Measurements from ENCODE around the gene NEDD1.

Gene NEDD1

GRCh38 chr12:96906849-96907670 is at the start of gene NEDD1:
Gene NEDD1 (plus strand): TSS chr12:96907257. CDS start chr12:96909760, 2,503 bp downstream.
- Histone ChIP-seq H3K4me3 (ENCODE audit: low read length) (peak within 1 kb of the TSS; percentile 81), H3K4me1 (ENCODE audit: control insufficient read depth, insufficient read depth, low read length) (peaks cover 6% of the 10 kb centered on the region), H3K27me3 (ENCODE audit: control insufficient read depth, insufficient read depth, low read length) (no peaks in the 10 kb centered on the region), H3K9ac (ENCODE audit: low read length) (peak within 1 kb of the TSS; percentile 47), H3K36me3 (ENCODE audit: control insufficient read depth, insufficient read depth, low read length) (no peaks in the 10 kb centered on the region), H3K27ac (ENCODE audit: low read depth, low read length) (peak within 1 kb of the TSS; percentile 78)

- no peaks in the 10 kb centered on the region for H3K4me1 ChIP-seq (ENCODE audit: control insufficient read depth, insufficient read depth, low read length)
- H3K4me3 ChIP-seq (ENCODE audit: low read length) = no peak overlapping the region
- no peak overlapping the region for H3K9ac ChIP-seq (ENCODE audit: low read length)
- H3K36me3 ChIP-seq (ENCODE audit: control insufficient read depth, insufficient read depth, low read length) = no peaks in the 10 kb centered on the region
- no peak overlapping the region for H3K27ac ChIP-seq (ENCODE audit: low read depth, low read length)
- no peaks in the 10 kb centered on the region for H3K27me3 ChIP-seq (ENCODE audit: control insufficient read depth, insufficient read depth, low read length)
These were observed 48.9 kb upstream of the NEDD1 start for GRCh38 chr12:96858162-96858561.

GRCh38 chr12:96861656-96862055 is 45.4 kb upstream of the NEDD1 start:
- Histone ChIP-seq H3K9ac (ENCODE audit: low read length) (no peak overlapping the region), H3K4me3 (ENCODE audit: low read length) (no peak overlapping the region), H3K4me1 (ENCODE audit: control insufficient read depth, insufficient read depth, low read length) (no peaks in the 10 kb centered on the region), H3K27ac (ENCODE audit: low read depth, low read length) (no peak overlapping the region), H3K36me3 (ENCODE audit: control insufficient read depth, insufficient read depth, low read length) (no peaks in the 10 kb centered on the region), H3K27me3 (ENCODE audit: control insufficient read depth, insufficient read depth, low read length) (no peaks in the 10 kb centered on the region)

- H3K4me1 ChIP-seq (ENCODE audit: control insufficient read depth, insufficient read depth, low read length) = no peaks in the 10 kb centered on the region
- no peak overlapping the region for H3K27ac ChIP-seq (ENCODE audit: low read depth, low read length)
- H3K36me3 ChIP-seq (ENCODE audit: control insufficient read depth, insufficient read depth, low read length) = no peaks in the 10 kb centered on the region
- H3K4me3 ChIP-seq (ENCODE audit: low read length) = no peak overlapping the region
- no peaks in the 10 kb centered on the region for H3K27me3 ChIP-seq (ENCODE audit: control insufficient read depth, insufficient read depth, low read length)
- no peak overlapping the region for H3K9ac ChIP-seq (ENCODE audit: low read length)
These were observed 44.7 kb upstream of the NEDD1 start for GRCh38 chr12:96862326-96862725.

- no peaks in the 10 kb centered on the region for H3K27me3 ChIP-seq (ENCODE audit: control insufficient read depth, insufficient read depth, low read length)
- H3K36me3 ChIP-seq (ENCODE audit: control insufficient read depth, insufficient read depth, low read length) = no peaks in the 10 kb centered on the region
- no peaks in the 10 kb centered on the region for H3K4me1 ChIP-seq (ENCODE audit: control insufficient read depth, insufficient read depth, low read length)
- H3K27ac ChIP-seq (ENCODE audit: low read depth, low read length) = no peak overlapping the region
- H3K9ac ChIP-seq (ENCODE audit: low read length) = no peak overlapping the region
- no peak overlapping the region for H3K4me3 ChIP-seq (ENCODE audit: low read length)
These were observed 42.7 kb upstream of the NEDD1 start for GRCh38 chr12:96864335-96864734.

- Histone ChIP-seq H3K4me3 (ENCODE audit: low read length) (no peak overlapping the region), H3K27me3 (ENCODE audit: control insufficient read depth, insufficient read depth, low read length) (no peaks in the 10 kb centered on the region), H3K4me1 (ENCODE audit: control insufficient read depth, insufficient read depth, low read length) (no peaks in the 10 kb centered on the region), H3K27ac (ENCODE audit: low read depth, low read length) (no peak overlapping the region), H3K9ac (ENCODE audit: low read length) (no peak overlapping the region), H3K36me3 (ENCODE audit: control insufficient read depth, insufficient read depth, low read length) (no peaks in the 10 kb centered on the region)
These were observed 40.1 kb upstream of the NEDD1 start for GRCh38 chr12:96866801-96867590.

- no peak overlapping the region for H3K9ac ChIP-seq (ENCODE audit: low read length)
- no peak overlapping the region for H3K4me3 ChIP-seq (ENCODE audit: low read length)
- no peaks in the 10 kb centered on the region for H3K27me3 ChIP-seq (ENCODE audit: control insufficient read depth, insufficient read depth, low read length)
- H3K36me3 ChIP-seq (ENCODE audit: control insufficient read depth, insufficient read depth, low read length) = no peaks in the 10 kb centered on the region
- H3K4me1 ChIP-seq (ENCODE audit: control insufficient read depth, insufficient read depth, low read length) = no peaks in the 10 kb centered on the region
- H3K27ac ChIP-seq (ENCODE audit: low read depth, low read length) = no peak overlapping the region
These were observed 36.1 kb upstream of the NEDD1 start for GRCh38 chr12:96870946-96871345.

GRCh38 chr12:96872961-96873360 is 34.1 kb upstream of the NEDD1 start:
- no peak overlapping the region for H3K27ac ChIP-seq (ENCODE audit: low read depth, low read length)
- H3K36me3 ChIP-seq (ENCODE audit: control insufficient read depth, insufficient read depth, low read length) = no peaks in the 10 kb centered on the region

GRCh38 chr12:96874211-96874610 is 32.8 kb upstream of the NEDD1 start:
- no peak overlapping the region for H3K9ac ChIP-seq (ENCODE audit: low read length)
- no peaks in the 10 kb centered on the region for H3K4me1 ChIP-seq (ENCODE audit: control insufficient read depth, insufficient read depth, low read length)
- no peak overlapping the region for H3K4me3 ChIP-seq (ENCODE audit: low read length)
- no peaks in the 10 kb centered on the region for H3K36me3 ChIP-seq (ENCODE audit: control insufficient read depth, insufficient read depth, low read length)
- no peak overlapping the region for H3K27ac ChIP-seq (ENCODE audit: low read depth, low read length)
- H3K27me3 ChIP-seq (ENCODE audit: control insufficient read depth, insufficient read depth, low read length) = no peaks in the 10 kb centered on the region

More at GRCh38 chr12:96872961-96873360, 34.1 kb upstream of the NEDD1 start:
- no peak overlapping the region for H3K4me3 ChIP-seq (ENCODE audit: low read length)
- H3K4me1 ChIP-seq (ENCODE audit: control insufficient read depth, insufficient read depth, low read length) = no peaks in the 10 kb centered on the region
- H3K9ac ChIP-seq (ENCODE audit: low read length) = no peak overlapping the region
- H3K27me3 ChIP-seq (ENCODE audit: control insufficient read depth, insufficient read depth, low read length) = no peaks in the 10 kb centered on the region

GRCh38 chr12:96876966-96877365 is 30.1 kb upstream of the NEDD1 start:
- H3K4me1 ChIP-seq (ENCODE audit: control insufficient read depth, insufficient read depth, low read length) = no peaks in the 10 kb centered on the region
- no peak overlapping the region for H3K27ac ChIP-seq (ENCODE audit: low read depth, low read length)
- no peaks in the 10 kb centered on the region for H3K27me3 ChIP-seq (ENCODE audit: control insufficient read depth, insufficient read depth, low read length)
- H3K9ac ChIP-seq (ENCODE audit: low read length) = no peak overlapping the region
- no peaks in the 10 kb centered on the region for H3K36me3 ChIP-seq (ENCODE audit: control insufficient read depth, insufficient read depth, low read length)
- no peak overlapping the region for H3K4me3 ChIP-seq (ENCODE audit: low read length)

GRCh38 chr12:96878704-96879103 is 28.4 kb upstream of the NEDD1 start:
- Histone ChIP-seq H3K9ac (ENCODE audit: low read length) (no peak overlapping the region), H3K27me3 (ENCODE audit: control insufficient read depth, insufficient read depth, low read length) (no peaks in the 10 kb centered on the region), H3K4me3 (ENCODE audit: low read length) (no peak overlapping the region), H3K36me3 (ENCODE audit: control insufficient read depth, insufficient read depth, low read length) (no peaks in the 10 kb centered on the region), H3K4me1 (ENCODE audit: control insufficient read depth, insufficient read depth, low read length) (no peaks in the 10 kb centered on the region), H3K27ac (ENCODE audit: low read depth, low read length) (no peak overlapping the region)

GRCh38 chr12:96879301-96879700 is 27.8 kb upstream of the NEDD1 start:
- H3K27me3 ChIP-seq (ENCODE audit: control insufficient read depth, insufficient read depth, low read length) = no peaks in the 10 kb centered on the region
- no peak overlapping the region for H3K27ac ChIP-seq (ENCODE audit: low read depth, low read length)
- H3K36me3 ChIP-seq (ENCODE audit: control insufficient read depth, insufficient read depth, low read length) = no peaks in the 10 kb centered on the region
- no peaks in the 10 kb centered on the region for H3K4me1 ChIP-seq (ENCODE audit: control insufficient read depth, insufficient read depth, low read length)
- H3K4me3 ChIP-seq (ENCODE audit: low read length) = no peak overlapping the region
- H3K9ac ChIP-seq (ENCODE audit: low read length) = no peak overlapping the region
